K562 (cell line): ENCODE results near the gene TRDMT1. TPM values are rescaled to one million over a fixed set of nuclear protein-coding genes. Genes with fewer than 3 reads are reported as not detected.
A peak's percentile ranks its signal among the peaks of the same experiment; 100 is the strongest.

Experiments used
- ATF3 ChIP-seq, 2 experiments: fragments of 450-650 bp in 1 of 2; sonication (generic) in 1 of 2; formaldehyde crosslinking in 1 of 2; IDR thresholded peaks in 1 of 2; conservative IDR thresholded peaks in 1 of 2; 2 replicates each; pipeline versions ENCODE4 v1.6.1 to v1.8.1; 2016 to 2023; ENCODE audit warnings: mild to moderate bottlenecking in 2 of 2, moderate library complexity in 2 of 2, inconsistent platforms in 1 of 2, missing genetic modification reagents in 1 of 2
- CBFA2T2 ChIP-seq: fragments of 450-650 bp; conservative IDR thresholded peaks from 2 replicates; pipeline ENCODE4 v1.6.1; 2017; ENCODE audit warnings: mild to moderate bottlenecking
- DIDO1 ChIP-seq: fragments of 450-650 bp; IDR thresholded peaks from 2 replicates; pipeline ENCODE4 v1.6.1; 2016; ENCODE audit warnings: low read depth, missing biosample characterization, missing genetic modification characterization
- FOXO4 ChIP-seq: fragments of 450-650 bp; formaldehyde crosslinking; IDR thresholded peaks from 2 replicates; pipeline ENCODE4 v1.4.0; 2020; ENCODE audit warnings: mild to moderate bottlenecking, moderate library complexity
- HMBOX1 ChIP-seq: sonication (generic); IDR thresholded peaks from 2 replicates; pipeline ENCODE4 v1.6.1; 2016
- IRF2 ChIP-seq: sonication (generic); formaldehyde crosslinking; IDR thresholded peaks from 2 replicates; pipeline ENCODE4 v1.8.1; 2022; ENCODE audit warnings: mild to moderate bottlenecking, missing genetic modification reagents
- JUN ChIP-seq, 2 experiments: sonication (generic) in 1 of 2; formaldehyde crosslinking in 1 of 2; IDR thresholded peaks; 2 replicates each; pipeline versions ENCODE4 v1.6.1 to v1.8.0; 2012 to 2022; ENCODE audit warnings: borderline replicate concordance in 2 of 2, mild to moderate bottlenecking in 2 of 2, improper control_type of control experiment in 1 of 2, low read depth in 1 of 2, low read length in 1 of 2, missing genetic modification reagents in 1 of 2
- KDM1A ChIP-seq, 2 experiments: fragments of 450-650 bp; IDR thresholded peaks; 2 replicates each; pipeline ENCODE4 v1.6.1; 2016; ENCODE audit warnings: mild to moderate bottlenecking in 2 of 2
- MTA2 ChIP-seq: fragments of 450-650 bp; IDR thresholded peaks from 2 replicates; pipeline ENCODE4 v1.6.1; 2016; ENCODE audit warnings: low read depth
- NFE2L1 ChIP-seq: fragments of 450-650 bp; IDR thresholded peaks from 2 replicates; pipeline ENCODE4 v1.6.1; 2016; ENCODE audit warnings: missing genetic modification characterization, low read depth, mild to moderate bottlenecking, missing compliant biosample characterization, moderate library complexity, borderline replicate concordance
- NR0B1 ChIP-seq: fragments of 450-650 bp; IDR thresholded peaks from one replicate; pipeline ENCODE4 v1.6.1; 2018; ENCODE audit warnings: mild to moderate bottlenecking, moderate library complexity; ENCODE audit not compliant: partially characterized antibody
- PML ChIP-seq: IDR thresholded peaks from 2 replicates; pipeline ENCODE4 v1.6.1; 2012; ENCODE audit warnings: low read length, inconsistent platforms
- SMARCE1 ChIP-seq: fragments of 450-650 bp; IDR thresholded peaks from 2 replicates; pipeline ENCODE4 v1.7.1; 2016; ENCODE audit warnings: mild to moderate bottlenecking
- TEAD1 ChIP-seq, 2 experiments: fragments of 450-650 bp in 1 of 2; sonication (generic) in 1 of 2; formaldehyde crosslinking; IDR thresholded peaks; 2 replicates each; pipeline versions ENCODE4 v1.4.0 to v1.8.0; 2020 to 2022; ENCODE audit warnings: mild to moderate bottlenecking in 2 of 2, missing genetic modification reagents in 1 of 2
- TRIM24 ChIP-seq, 2 experiments: fragments of 450-650 bp; IDR thresholded peaks; 2 replicates each; pipeline ENCODE4 v1.6.1; 2016
- ZMIZ1 ChIP-seq, 2 experiments: fragments of 150-350 bp in 1 of 2; IDR thresholded peaks; 2 replicates each; pipeline ENCODE4 v1.6.1; 2012 to 2016; ENCODE audit warnings: low read depth in 2 of 2, low read length in 2 of 2, mild to moderate bottlenecking in 1 of 2, moderate library complexity in 1 of 2
- ZNF253 ChIP-seq: fragments of 250-450 bp; sonication (Bioruptor Pico); conservative IDR thresholded peaks from 2 replicates; pipeline ENCODE4 v1.6.1; 2021; ENCODE audit warnings: mild to moderate bottlenecking
- ZNF316 ChIP-seq: fragments of 450-650 bp; IDR thresholded peaks from 2 replicates; pipeline ENCODE4 v1.6.1; 2016
- ZNF764 ChIP-seq: fragments of 250-450 bp; sonication (Bioruptor Pico); IDR thresholded peaks from 2 replicates; pipeline ENCODE4 v1.4.0; 2020; ENCODE audit warnings: low read depth, mild to moderate bottlenecking, moderate library complexity
- polyA plus RNA-seq, 8 experiments: library from polyadenylated mRNA; depleted of rRNA in 4 of 8; stranded (reverse) in 5 of 8; unstranded in 3 of 8; fragments of >200 nt; fragmentation: Nextera tagmentation in 2 of 8; fragmentation: Illumina TruSeq in 1 of 8; extraction: Ambion mirVana in 2 of 8; extraction: Trizol in 1 of 8; gene quantifications; 2 replicates each; pipeline versions ENCODE4 v1.2.1 to v1.2.3, GENCODE V29; 2011 to 2014; ENCODE audit warnings: inconsistent platforms in 1 of 8, missing spikeins in 1 of 8
- total RNA-seq, 7 experiments: library from RNA; depleted of rRNA in 6 of 7; stranded (reverse); fragments of >200 nt in 6 of 7; fragmentation: Illumina TruSeq in 2 of 7; extraction: Trizol in 2 of 7; gene quantifications; 2 replicates each; pipeline versions ENCODE4 v1.2.1 to v1.2.3, GENCODE V29; 2011 to 2021; ENCODE audit warnings: low replicate concordance in 1 of 7

TRDMT1 gene
- total and polyA plus RNA-seq, 9 of the 15 experiments (the other 6 are each of a cell fraction or from before 2014, with no cell fraction given) = 5.4 to 12.6 (median 9.3) TPM

GRCh38 chr10:17244700-17245365 is 43.4 kb upstream of the TRDMT1 start (continued):
- TF ChIP-seq HMBOX1 (peak; percentile 52; the same call in 1 of the 2 replicates), SMARCE1 (peak; percentile 82), ATF3 (IDR thresholded peaks at IDR 0.05) (peak; percentile 47; the same call in 1 of the 2 replicates), ATF3 (CRISPR knock-in tag; conservative IDR thresholded peaks at IDR 0.05) (no peak), ZNF253 (CRISPR knock-in tag) (no peak), ZNF764 (CRISPR knock-in tag) (no peak), FOXO4 (no peak), IRF2 (CRISPR knock-in tag) (no peak), DIDO1 (tag) (no peak), CBFA2T2 (peak; percentile 85), NFE2L1 (tag) (no peak), ZNF316 (no peak), ZMIZ1 (IDR thresholded peaks at IDR 0.05; ENCODE audit: low read depth in 2 of 2, low read length in 2 of 2) (no peak), JUN (IDR thresholded peaks at IDR 0.05; ENCODE audit: borderline replicate concordance, low read depth, low read length) (peak; percentile 42; the same call in 1 of the 2 replicates), JUN (CRISPR knock-in tag; IDR thresholded peaks at IDR 0.05; ENCODE audit: borderline replicate concordance) (no peak), TRIM24 (IDR thresholded peaks at IDR 0.05) (peak; percentile 66 to 80; a peak in 2 of 4 replicates), NR0B1 (no peak), PML (0 out of 2 replicates have a peak, but pooled peaks have one; percentile 54), MTA2 (peak; percentile 60), TEAD1 (CRISPR knock-in tag; IDR thresholded peaks at IDR 0.05) (no peak), KDM1A (IDR thresholded peaks at IDR 0.05) (peak in 1 of 2 experiments; percentile 30; a peak in 1 of 4 replicates)
